Tracheal epithelial cell (primary cell): ENCODE measurements around the gene MAN2A2. TPM values are rescaled to one million over a fixed set of nuclear protein-coding genes. Genes with fewer than 3 reads are reported as not detected.

Source experiments
- total RNA-seq: library from RNA; depleted of rRNA; stranded (reverse); fragments of >200 nt; gene quantifications from 2 replicates; pipeline ENCODE4 v1.2.1, GENCODE V29; 2014

Gene MAN2A2
- total RNA-seq: 16.0 and 16.4 TPM in 2 replicates

DNA sequence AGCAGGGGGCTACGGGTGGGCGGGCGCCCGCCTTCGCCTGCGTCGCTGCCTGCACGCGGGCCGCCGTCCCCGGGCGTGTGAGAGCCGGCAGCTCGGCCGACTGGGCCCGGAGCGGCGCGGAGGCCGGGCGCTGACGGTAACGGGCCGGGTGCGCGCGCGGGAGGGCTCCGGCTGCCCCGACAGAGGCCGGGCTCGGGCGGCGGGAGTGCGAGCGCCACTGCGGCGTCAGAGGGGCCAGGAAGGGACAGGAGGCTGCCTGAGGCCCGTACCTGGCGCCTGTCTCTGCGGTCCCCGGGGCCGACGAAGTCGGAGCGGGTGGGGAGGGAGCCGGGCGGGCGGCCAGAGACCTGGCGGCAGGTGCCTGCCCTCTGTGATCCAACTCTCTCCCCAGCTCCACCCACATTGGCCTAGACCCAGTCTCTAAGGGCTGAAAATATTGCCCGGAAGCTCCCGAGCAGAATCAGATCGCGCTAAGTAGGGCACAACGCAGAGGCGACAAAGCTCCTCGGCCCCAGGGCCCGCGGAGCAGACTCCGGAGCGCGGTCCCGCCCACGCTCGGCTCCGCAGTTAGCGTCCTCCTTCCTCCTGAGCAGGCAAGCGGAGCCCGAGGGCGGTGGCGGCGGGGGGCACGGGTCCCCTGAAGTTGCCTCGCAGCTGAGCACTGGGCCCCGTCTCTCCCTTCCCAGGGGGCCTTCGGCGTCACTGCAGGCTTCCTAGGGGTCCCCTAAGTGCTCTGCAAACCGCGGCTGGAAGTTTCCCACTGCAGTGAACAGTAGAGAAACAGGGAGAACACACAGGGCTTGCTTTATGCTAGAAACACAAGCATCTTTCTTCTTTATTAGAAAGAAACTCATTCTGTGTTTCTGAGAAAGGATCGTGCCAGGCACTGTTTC, at the start of gene MAN2A2:
MAN2A2 (plus strand) TSS at position 463 of the 893 bp plus-strand sequence. CDS start 906 bp downstream, outside the sequence.

DNA sequence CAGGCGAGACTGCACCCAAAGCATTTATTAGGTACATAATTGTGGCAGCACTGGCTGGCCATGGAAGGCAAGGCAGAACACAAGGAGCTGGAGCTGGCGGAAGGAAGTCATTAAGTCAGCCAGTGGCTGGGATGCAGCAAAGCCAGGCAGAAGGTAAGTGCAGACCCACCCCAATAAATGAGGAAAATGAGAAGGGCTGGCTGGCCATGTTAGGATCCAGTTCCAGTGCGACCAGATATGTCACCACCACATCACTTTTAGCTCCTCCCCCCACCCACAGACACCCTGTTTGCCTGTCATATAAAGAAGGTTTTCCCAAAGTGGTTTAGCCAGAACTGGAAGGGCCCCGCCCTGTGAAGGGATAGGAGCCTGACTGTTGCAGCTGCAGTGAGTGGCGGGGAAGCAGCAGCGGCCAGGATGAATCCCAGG, 34.8 kb upstream of the MAN2A2 start, which contains the start of gene FURIN:
FURIN (plus strand) TSS at position 328 of the 429 bp plus-strand sequence. CDS start 7,153 bp downstream, outside the sequence.

DNA sequence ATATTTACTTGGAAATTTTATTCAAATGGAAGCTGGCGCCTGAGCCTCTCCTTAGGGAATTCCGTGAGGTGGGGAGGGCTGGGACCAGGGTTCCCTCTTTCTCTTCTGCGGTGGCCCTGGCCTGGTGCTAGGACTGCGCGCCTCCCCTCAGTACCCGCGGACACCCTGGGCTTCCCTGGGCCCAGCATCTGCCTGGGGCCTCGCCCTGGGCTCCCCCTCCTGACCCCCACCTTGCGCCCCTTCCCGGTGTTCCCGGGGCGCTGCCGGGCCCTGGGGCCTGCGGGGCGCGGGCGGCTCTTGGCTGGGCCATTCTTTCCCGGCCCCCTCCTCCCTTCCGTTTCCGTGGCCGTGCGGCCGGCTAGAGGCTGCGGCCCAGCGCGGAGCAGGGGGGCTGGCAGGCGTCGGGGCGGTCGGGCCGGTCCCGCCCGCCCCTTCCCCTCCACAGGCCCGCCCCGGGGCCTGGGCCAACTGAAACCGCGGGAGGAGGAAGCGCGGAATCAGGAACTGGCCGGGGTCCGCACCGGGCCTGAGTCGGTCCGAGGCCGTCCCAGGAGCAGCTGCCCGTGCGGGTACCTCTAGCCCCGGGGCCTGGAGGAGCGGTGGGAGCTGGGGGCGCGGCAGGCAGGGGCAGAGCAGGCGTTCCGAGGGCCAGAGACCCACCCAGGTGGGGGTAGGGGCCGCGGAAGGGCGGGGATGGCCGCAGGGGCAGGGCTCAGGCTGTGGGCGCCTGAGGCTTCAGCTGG, 19.0 kb upstream of the MAN2A2 start, which contains the start of gene FES:
FES (plus strand) TSS at position 529 of the 743 bp plus-strand sequence. CDS start 542 bp downstream, outside the sequence.

DNA sequence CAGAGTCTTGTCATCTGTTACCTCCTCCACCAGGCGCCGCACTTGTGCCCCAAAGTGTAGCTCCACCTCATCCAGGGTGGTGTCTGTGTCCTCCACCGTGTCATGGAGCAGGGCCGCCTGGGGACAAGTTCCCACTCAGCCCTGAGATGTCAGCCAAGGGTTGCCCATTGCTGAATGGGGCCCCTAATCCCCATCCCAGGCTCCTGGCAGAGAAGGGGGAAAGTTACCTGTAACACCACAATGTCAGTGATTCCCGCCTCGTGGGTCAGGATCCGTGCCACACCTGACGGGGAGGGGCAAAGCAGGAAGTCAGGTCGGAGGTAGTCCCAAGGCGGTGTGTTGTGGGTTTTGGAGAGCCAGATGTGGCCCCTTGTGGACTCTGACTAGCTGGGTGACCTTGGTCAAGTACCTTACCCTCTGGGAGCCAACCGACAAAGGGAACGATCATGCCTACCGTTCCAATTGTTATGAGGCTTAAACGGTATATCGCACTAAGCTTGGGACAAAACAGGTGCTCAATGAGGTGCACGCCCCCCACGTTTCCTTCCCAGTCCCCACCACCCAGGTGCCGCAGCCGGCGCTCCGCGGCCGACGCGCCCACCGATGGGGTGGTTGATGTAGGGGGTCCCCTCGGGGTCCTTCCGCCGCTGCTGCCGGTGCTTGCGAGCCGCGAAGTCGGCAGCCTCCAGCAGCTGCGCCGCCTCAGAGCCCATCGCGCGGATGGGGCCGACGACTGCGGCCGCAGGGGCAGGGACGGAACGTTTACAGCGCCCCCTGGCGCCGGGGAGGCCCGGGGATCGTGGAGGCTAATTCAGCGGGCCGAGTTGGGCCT, 28.9 kb downstream of the MAN2A2 start, which contains the start of gene HDDC3:
HDDC3 (minus strand) TSS at position 722 of the 832 bp plus-strand sequence; CDS start at position 713, 9 bp downstream.

DNA sequence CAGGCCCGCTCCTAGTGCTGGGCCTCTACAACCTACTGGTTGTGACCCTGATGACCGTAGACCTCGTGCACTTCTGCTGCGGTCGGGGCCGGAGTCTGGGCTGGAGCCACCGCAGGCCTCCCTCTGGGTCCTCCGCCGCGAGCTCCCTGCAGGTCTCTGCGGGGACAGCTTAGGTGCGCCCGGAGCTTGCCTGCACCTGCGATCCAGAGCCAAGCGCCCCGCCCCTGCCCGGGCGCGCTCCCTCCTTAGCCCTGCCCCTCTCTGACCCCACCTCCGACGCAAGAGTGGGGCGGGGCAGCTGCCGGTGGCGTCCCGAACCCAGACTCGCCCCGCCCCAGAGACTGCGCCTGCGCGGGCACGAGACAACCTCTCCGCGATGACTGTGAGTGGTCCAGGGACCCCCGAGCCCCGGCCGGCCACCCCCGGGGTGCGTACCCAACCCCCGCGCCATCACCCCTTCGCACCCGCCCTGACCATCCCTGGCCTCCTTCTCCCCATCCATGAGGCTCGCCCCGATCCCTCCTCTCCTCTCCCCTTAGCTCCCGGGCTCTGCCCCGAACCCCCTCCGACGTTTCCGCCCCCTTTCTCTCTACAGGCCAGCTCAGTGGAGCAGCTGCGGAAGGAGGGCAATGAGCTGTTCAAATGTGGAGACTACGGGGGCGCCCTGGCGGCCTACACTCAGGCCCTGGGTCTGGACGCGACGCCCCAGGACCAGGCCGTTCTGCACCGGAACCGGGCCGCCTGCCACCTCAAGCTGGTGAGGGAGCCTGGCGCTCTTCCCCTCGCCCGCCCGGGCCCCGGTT, 32.0 kb downstream of the MAN2A2 start, which contains the start of gene UNC45A:
UNC45A (plus strand) TSS at position 337 of the 803 bp plus-strand sequence; CDS start at position 377, 40 bp downstream.

DNA sequence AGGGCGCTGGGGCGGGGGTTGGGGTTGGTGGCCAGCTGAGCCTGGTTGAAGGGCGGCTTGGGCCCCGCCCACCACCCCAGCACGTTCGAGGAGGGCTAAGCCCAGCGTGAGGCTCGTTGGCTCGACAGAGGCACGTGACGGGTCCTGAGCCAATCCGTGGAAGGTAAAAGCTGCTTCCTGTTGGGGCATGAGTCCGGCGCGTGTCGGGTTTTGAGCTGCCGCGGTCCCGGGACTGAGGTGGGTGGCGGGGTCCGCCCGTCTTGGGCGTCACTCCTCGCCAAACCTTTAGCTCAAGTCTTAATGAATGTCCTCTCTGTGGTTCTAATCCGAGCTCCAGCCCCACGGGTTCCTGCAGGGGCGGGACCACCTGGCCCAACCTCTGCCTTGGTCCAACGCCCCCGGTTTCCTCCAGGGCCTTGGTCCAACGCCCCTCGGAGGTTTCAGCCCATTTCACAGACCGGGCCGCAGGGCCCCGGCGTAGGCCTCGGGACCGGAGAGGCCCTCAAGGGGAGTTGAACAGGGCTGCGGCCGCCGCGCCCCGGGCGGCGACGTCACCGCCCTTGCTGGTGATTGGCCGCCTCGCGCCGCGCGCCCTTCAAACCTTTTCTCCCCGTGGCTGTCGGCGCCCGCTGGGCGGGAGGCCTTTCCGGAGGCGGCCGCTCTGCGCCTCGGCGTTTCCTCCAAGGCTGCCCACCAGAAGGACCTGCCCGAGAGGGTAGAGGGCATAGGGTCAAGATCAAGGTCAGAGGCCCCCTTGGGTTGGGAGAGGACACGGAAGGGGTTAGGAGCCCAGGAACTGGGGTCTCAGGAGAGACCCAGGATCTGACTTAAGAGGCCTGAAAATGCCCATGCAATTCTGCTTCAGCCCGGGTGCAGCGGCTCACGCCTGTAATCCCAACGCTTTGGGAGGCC, 51.9 kb downstream of the MAN2A2 start, which contains the start of gene RCCD1:
RCCD1 (plus strand) TSS at position 173 of the 912 bp plus-strand sequence. CDS start 1,851 bp downstream, outside the sequence.

Other genes starting within 250 kb of the MAN2A2 start
- gene BLM, start 186.0 kb upstream of the MAN2A2 start, total RNA-seq: 0.85 and 1.2 TPM in 2 replicates
- gene FURIN, start 34.7 kb upstream of the MAN2A2 start, total RNA-seq: 36.2 and 71.3 TPM in 2 replicates
- gene FES, start 18.8 kb upstream of the MAN2A2 start, total RNA-seq: 3.2 and 7.0 TPM in 2 replicates
- gene HDDC3, start 29.2 kb downstream of the MAN2A2 start, total RNA-seq: 19.3 and 26.6 TPM in 2 replicates
- 50.3 and 93.3 TPM in 2 replicates for gene UNC45A, start 32.0 kb downstream of the MAN2A2 start, total RNA-seq
- gene RCCD1, start 51.6 kb downstream of the MAN2A2 start, total RNA-seq: 14.2 and 17.5 TPM in 2 replicates
- gene PRC1, start 91.2 kb downstream of the MAN2A2 start, total RNA-seq: 8.1 and 23.9 TPM in 2 replicates
- 12.4 and 13.0 TPM in 2 replicates for gene VPS33B, start 119.3 kb downstream of the MAN2A2 start, total RNA-seq
- gene SV2B, start 197.0 kb downstream of the MAN2A2 start, total RNA-seq: under 0.01 and 0.24 TPM in 2 replicates